Nephron (organoid): ENCODE data around the gene TRIM62.

ENCODE experiments used
- H3K27ac Mint-ChIP-seq, 3 experiments: 2 replicates each; pipeline ENCODE4 v1.8.0; 2020; ENCODE audit warnings: mixed read lengths in 3 of 3, mild to moderate bottlenecking in 2 of 3, moderate library complexity in 1 of 3
- H3K27me3 Mint-ChIP-seq: 2 replicates; pipeline ENCODE4 v1.8.0; 2021; ENCODE audit warnings: low read depth, mild to moderate bottlenecking, moderate library complexity, mixed read lengths
- H3K36me3 Mint-ChIP-seq: 2 replicates; pipeline ENCODE4 v1.8.0; 2020; ENCODE audit warnings: low read depth, mixed read lengths
- H3K4me1 Mint-ChIP-seq: 2 replicates; pipeline ENCODE4 v1.8.0; 2020; ENCODE audit warnings: mixed read lengths
- H3K4me3 Mint-ChIP-seq, 3 experiments: 2 replicates each; pipeline ENCODE4 v1.8.0; 2020; ENCODE audit warnings: mild to moderate bottlenecking in 3 of 3, mixed read lengths in 3 of 3, moderate library complexity in 2 of 3
- H3K9me3 Mint-ChIP-seq: 2 replicates; pipeline ENCODE4 v1.8.0; 2020; ENCODE audit warnings: mixed read lengths
- TF ChIP-seq, protein P1 (sequence below), 3 experiments: fragments of 200-600 bp; sonication (generic); IDR thresholded peaks; one replicate each; pipeline ENCODE4 v1.5.0; 2021; ENCODE audit warnings: antibody characterized with exemption in 3 of 3; ENCODE audit not compliant: unreplicated experiment in 3 of 3

The TRIM62 gene

DNA sequence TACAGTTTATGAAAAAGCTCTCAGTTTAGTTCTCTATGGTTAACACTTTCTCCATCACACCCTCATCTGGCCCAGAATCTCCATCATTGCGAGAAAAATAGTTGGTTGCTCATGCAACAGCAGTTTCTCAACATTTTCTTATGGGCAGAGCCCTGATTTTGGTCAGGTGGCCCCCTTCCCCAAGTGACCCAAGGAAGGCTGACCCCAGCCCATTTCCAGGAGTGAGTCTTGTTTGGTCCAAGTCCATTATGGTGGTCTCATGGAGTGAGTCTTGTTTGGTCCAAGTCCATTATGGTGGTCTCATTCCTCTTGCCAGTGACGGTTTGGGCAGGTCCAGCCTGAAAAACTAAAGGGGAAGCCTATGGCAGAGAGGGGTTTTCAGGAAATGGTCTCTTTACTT, 1.5 kb upstream of the TRIM62 start:
- peaks cover 6% of the 10 kb centered on the region for H3K27me3 Mint-ChIP-seq
- H3K27ac Mint-ChIP-seq: peak overlapping the region in 2 of 3 experiments; percentile 95 to 98
- TF ChIP-seq, protein P1, sequence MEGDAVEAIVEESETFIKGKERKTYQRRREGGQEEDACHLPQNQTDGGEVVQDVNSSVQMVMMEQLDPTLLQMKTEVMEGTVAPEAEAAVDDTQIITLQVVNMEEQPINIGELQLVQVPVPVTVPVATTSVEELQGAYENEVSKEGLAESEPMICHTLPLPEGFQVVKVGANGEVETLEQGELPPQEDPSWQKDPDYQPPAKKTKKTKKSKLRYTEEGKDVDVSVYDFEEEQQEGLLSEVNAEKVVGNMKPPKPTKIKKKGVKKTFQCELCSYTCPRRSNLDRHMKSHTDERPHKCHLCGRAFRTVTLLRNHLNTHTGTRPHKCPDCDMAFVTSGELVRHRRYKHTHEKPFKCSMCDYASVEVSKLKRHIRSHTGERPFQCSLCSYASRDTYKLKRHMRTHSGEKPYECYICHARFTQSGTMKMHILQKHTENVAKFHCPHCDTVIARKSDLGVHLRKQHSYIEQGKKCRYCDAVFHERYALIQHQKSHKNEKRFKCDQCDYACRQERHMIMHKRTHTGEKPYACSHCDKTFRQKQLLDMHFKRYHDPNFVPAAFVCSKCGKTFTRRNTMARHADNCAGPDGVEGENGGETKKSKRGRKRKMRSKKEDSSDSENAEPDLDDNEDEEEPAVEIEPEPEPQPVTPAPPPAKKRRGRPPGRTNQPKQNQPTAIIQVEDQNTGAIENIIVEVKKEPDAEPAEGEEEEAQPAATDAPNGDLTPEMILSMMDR (IDR thresholded peaks at IDR 0.05; ENCODE audit: unreplicated experiment in 3 of 3): no peak
- H3K4me3 Mint-ChIP-seq: peak overlapping the region; percentile 7 to 92 (median 88)
- H3K9me3 Mint-ChIP-seq: no peaks in the 10 kb centered on the region
- peaks cover 48% of the 10 kb centered on the region for H3K4me1 Mint-ChIP-seq
- H3K36me3 Mint-ChIP-seq: no peaks in the 10 kb centered on the region

DNA sequence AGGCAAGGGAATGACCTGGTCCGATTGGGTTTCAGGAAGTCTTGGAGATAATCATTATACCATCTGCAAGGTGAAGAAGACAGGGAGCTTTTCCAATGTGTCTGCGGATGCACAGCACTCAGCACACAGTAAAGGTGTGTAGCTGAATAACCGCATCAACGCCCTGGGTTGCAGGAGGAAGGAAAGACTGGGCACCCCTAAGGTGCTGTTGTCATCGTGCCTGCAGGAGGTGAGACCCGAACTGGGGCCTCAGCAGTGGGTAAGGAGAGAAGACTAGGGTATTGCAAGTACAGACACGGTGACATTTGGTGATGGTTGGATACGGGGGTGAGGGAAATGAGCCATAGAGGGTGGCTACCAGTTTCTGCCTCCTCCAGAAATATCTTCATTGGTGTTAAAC, 1.1 kb upstream of the TRIM62 start:
- TF ChIP-seq, protein P1 (IDR thresholded peaks at IDR 0.05; ENCODE audit: unreplicated experiment in 3 of 3): no peak
- H3K4me3 Mint-ChIP-seq: peak overlapping the region; percentile 88 to 92 (median 88)
- peak overlapping the region; percentile 95 to 98 (median 97) for H3K27ac Mint-ChIP-seq
- H3K27me3 Mint-ChIP-seq: peaks cover 6% of the 10 kb centered on the region
- H3K4me1 Mint-ChIP-seq: peaks cover 52% of the 10 kb centered on the region
- no peaks in the 10 kb centered on the region for H3K9me3 Mint-ChIP-seq
- H3K36me3 Mint-ChIP-seq: no peaks in the 10 kb centered on the region

DNA sequence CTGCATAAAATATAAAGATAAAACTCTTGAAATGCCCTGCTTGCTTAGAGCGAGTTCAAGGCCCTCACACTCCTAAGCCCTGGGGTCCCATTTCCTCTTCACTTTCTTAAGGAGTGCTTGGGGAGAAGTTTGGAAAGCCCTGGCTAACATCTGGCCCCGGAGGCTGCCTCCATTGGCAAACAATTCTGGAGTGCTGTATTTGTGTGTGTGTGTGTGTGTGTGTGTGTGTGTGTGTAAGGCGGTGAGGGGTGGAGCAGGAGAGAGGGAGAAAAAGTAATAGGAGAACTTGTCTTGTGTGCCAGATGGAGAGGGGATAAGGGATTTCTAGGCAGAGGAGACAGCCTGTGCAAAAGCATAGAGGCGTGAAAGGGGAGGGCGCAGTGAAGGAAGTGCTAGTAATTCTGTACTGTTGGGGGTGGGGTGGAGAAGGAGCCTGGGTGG, 578 bp upstream of the TRIM62 start:
- peak overlapping the region; percentile 95 to 98 (median 97) for H3K27ac Mint-ChIP-seq
- no peaks in the 10 kb centered on the region for H3K36me3 Mint-ChIP-seq
- TF ChIP-seq, protein P1 (IDR thresholded peaks at IDR 0.05; ENCODE audit: unreplicated experiment in 3 of 3): no peak
- peaks cover 57% of the 10 kb centered on the region for H3K4me1 Mint-ChIP-seq
- H3K9me3 Mint-ChIP-seq: no peaks in the 10 kb centered on the region
- peaks cover 6% of the 10 kb centered on the region for H3K27me3 Mint-ChIP-seq
- peak overlapping the region; percentile 88 to 92 (median 88) for H3K4me3 Mint-ChIP-seq

DNA sequence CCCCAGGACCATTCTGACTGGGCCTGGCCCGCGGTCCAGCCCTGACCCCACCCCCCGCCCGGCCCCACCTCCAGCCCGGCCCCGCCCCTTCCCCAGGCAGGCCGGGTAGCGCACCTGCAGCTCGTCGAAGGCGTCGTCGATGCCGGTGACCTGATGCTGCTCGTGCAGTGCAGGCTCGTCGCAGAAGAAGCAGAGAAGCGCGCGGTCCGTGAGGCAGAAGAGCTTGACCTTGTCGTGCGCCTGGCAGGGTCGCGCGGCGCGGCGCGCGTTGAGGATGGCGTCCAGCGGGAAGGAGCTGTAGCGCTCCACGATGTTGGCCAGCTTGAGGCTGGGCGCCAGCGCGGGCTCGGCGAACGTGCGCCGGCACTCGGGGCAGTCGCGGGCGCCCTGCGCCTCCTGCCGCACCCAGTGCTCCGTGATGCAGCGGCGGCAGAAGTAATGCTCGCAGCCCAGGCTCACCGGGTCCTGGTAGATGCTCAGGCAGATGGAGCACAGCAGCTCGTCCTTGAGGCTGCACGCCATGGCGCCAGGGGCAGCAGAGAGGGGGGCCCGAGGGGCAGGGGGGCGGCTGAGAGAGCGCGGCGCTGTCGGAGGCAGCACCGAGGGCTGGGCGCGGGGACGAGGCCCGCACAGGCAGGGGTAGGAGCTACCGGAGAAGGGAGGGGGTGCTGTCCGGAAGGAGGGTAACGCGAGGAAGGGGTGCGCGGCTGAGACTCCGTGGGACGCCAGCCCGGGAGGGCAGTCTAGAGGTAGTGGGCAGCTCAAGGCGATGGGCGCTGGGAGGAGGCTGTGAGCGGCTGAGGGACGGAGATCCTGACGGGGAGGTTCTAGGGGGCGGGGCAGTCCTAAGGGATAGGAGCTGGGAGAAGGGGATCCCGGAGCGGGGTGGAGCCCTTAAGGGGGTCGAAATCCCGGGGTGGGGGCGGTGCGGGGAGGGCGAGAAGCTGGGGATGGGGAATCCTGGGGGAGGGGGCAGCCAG, 642 bp downstream of the TRIM62 start:
- Mint-ChIP-seq H3K4me3 (peak overlapping the region; percentile 88 to 92 (median 88)), H3K4me1 (peaks cover 66% of the 10 kb centered on the region), H3K9me3 (no peaks in the 10 kb centered on the region), H3K27me3 (peaks cover 6% of the 10 kb centered on the region), H3K36me3 (no peaks in the 10 kb centered on the region), H3K27ac (peak overlapping the region; percentile 14 to 86 (median 82))
- TF ChIP-seq, protein P1 (IDR thresholded peaks at IDR 0.05; ENCODE audit: unreplicated experiment in 3 of 3): no peak

DNA sequence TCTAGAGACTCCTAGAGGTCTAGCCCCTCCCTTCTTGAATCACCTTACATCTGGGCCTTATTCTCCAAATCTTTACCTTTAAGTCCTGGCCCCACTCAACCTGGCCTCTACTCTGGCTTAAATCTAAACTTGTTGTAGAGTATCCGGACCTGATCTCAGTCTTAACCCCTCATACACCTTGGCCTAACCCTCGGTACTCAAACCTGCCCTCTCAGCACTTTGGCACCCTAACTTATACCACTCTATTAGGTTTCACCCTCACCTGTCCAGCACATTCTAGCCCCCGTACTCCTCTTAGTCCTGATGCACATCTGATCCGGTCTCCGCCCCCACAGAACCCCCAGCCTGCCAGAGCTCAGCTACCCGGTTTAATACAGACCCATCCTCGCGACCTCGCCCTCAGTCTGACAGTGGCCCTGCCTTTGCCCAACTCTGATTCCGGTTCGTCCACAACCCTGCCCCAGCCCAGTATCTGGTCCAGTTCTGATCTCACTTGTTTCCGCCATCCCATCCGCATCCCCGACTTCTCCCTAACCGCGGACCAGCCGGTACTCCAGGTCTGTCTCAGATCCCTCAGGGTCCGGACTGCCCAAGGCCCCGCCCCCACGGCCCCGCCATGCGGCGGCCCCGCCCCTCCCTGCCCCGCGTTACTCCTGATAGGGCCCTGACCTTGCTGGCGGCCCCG, 1.5 kb downstream of the TRIM62 start:
- Mint-ChIP-seq H3K27ac (peak overlapping the region; percentile 12 to 24 (median 14)), H3K4me1 (peaks cover 65% of the 10 kb centered on the region)

More for the DNA sequence above, 1.5 kb downstream of the TRIM62 start:
- TF ChIP-seq, protein P1 (IDR thresholded peaks at IDR 0.05; ENCODE audit: unreplicated experiment in 3 of 3): no peak
- Mint-ChIP-seq H3K9me3 (no peaks in the 10 kb centered on the region), H3K27me3 (peaks cover 6% of the 10 kb centered on the region), H3K36me3 (no peaks in the 10 kb centered on the region), H3K4me3 (peak overlapping the region; percentile 88 to 92 (median 88))
